ENCODE results near the gene PICK1.

Gene PICK1

GRCh38 chr22:38107692-38108515, 50.7 kb downstream of the PICK1 start:
- TF ChIP-seq ZFX (IDR thresholded peaks at IDR 0.05) (no peak), CTCF (conservative IDR thresholded peaks at IDR 0.05) (no peak)

GRCh38 chr22:38108561-38109319, 51.5 kb downstream of the PICK1 start:
- no peak overlapping the region for H3K27ac ChIP-seq
- TF ChIP-seq CTCF (conservative IDR thresholded peaks at IDR 0.05), result no peak

More at GRCh38 chr22:38107692-38108515, 50.7 kb downstream of the PICK1 start:
- no peak overlapping the region for H3K27ac ChIP-seq

- TF ChIP-seq ZFX (IDR thresholded peaks at IDR 0.05) (no peak), CTCF (conservative IDR thresholded peaks at IDR 0.05) (no peak)
- H3K27ac ChIP-seq, result no peak overlapping the region
Observed at GRCh38 chr22:38109371-38110001, 52.3 kb downstream of the PICK1 start.

GRCh38 chr22:38110008-38110862, 53.0 kb downstream of the PICK1 start, which contains the start of gene BAIAP2L2:
TSS of gene BAIAP2L2 (minus strand) at chr22:38110684. CDS start at chr22:38110525, 159 bp downstream.
- no peak within 1 kb of the TSS for H3K27ac ChIP-seq
- TF ChIP-seq ZFX (IDR thresholded peaks at IDR 0.05), result no peak
- TF ChIP-seq CTCF (conservative IDR thresholded peaks at IDR 0.05), result no peak

GRCh38 chr22:38110863-38111852, 54.0 kb downstream of the PICK1 start:
- TF ChIP-seq CTCF (conservative IDR thresholded peaks at IDR 0.05), result no peak
- no peak for TF ChIP-seq ZFX (IDR thresholded peaks at IDR 0.05)
- no peak overlapping the region for H3K27ac ChIP-seq

- no peak overlapping the region for H3K27ac ChIP-seq
- TF ChIP-seq CTCF (conservative IDR thresholded peaks at IDR 0.05) (no peak), ZFX (IDR thresholded peaks at IDR 0.05) (no peak)
Observed at GRCh38 chr22:38111925-38112355, 54.7 kb downstream of the PICK1 start.
